ENCODE results near the gene CCNY.

The CCNY gene

DNA sequence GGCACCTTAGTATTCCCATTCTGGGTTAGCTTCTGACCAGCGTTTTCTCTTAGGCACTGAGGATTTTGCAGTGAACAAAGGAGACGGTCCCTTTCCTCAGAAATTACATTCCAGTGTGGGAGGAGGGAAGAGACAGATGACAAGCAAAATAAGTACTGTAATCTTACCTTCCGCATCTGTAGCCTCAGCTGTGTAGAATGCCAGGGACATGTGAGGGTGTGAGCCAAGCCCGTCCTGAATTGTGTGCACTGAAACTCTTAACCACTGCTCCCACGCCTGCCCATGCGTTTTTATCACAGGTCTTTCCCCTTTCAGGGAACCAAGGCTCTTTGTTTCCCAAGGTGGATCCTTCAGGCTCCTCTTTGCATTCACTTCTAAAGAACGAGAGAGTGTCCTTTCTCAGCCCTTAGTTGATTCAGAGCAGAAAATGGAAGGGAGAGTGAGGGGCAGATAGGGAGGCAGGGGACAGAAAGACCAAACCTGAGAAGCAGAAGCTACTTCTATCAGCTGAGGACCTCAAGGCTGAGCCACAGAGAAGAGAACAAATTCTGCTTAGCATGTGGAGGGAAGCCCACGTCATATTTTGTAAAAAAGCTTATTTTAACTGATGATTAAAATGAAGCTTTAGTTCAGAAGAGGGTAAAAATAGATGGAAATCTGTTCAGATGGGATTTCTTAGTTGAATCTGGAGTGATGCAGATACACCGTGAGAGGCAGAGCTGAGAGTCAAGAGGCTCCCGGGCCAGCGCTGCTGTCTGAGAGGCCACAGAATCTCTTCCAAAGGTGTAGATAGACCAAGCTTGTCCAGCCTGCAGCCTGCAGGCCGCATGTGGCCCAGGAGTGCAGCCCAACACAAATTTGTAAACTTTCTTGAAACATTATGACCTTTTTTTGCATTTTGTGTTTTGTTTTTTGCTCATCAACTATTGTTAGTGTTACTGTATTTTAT, 122.5 kb downstream of the CCNY start:
- DNase-seq: peak; percentile 5

DNA sequence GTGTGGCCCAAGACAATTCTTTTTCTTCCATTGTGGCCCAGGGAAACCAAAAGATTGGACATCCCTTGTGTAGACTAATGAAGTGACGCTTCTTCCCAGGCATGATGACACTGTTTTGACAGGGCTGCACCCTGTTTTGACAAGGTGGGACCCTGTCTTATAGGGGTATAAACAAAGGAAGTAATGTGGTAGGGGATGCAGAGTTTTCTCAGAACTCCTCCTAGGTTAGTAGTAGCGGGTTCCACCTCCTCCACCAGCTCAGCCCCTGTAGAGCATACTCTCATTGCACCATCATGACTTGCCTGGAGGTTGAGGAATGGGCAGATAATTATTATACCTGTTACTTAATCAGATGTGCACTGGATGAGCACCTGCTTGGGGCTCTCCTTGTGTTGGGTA, 123.1 kb downstream of the CCNY start:
- no peak for DNase-seq

- no peak for DNase-seq
Observed at GRCh38 chr10:35460852-35461460, 124.6 kb downstream of the CCNY start.

GRCh38 chr10:35462491-35462934, 126.2 kb downstream of the CCNY start:
- peak; percentile 76 for DNase-seq

GRCh38 chr10:35463105-35463867, 127.0 kb downstream of the CCNY start:
- no peak for DNase-seq

DNA sequence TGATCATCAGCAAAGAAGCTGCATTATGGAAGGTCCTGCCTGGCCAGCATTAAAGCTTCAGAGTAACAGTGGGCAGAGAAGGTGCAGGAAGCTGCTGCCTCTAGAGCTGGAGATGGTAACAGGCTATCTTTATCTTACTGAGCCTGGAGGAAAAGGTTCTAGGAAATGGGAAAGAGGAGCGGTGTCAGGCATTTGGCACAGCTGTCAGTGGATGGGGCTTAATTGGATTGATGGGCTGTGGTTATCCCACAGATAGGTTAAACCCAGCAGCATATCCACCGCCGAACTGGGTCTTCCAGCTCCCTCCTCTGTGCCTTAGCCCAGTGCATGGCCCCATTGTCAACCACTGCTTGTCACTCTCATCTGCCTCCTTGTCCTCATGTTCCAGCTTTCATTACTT, 127.6 kb downstream of the CCNY start:
- peak; percentile 44 for DNase-seq

DNA sequence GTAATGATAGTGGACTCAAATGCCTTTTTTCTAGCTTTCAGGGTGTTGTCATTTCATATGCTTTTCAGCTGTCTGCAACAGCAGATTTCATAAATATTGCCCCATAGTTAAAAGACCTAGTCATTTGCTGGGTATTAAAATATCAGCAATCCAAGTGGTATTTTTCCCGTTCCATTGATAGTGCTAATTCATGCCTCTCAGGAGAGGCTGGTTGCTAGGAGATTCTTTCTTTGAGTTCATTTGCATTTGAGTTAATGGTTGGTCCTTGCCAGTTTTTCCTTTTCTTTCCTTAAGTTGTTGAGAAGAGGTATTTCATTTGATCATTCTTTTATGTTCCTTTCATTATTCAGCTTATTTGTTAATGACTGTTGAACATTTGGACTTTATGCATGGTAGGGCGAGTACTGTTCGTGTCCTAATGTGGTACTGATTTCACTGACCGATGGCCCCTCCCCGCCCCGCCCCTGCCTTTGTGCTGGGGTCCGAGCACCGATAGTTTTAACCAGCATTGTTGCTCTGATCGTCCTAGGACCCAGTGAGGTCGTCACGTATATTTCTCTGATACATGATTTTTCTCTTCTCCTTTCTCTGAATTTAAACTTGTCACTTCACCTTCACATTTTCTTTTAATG, 128.6 kb downstream of the CCNY start:
- peak; percentile 15 for DNase-seq

DNA sequence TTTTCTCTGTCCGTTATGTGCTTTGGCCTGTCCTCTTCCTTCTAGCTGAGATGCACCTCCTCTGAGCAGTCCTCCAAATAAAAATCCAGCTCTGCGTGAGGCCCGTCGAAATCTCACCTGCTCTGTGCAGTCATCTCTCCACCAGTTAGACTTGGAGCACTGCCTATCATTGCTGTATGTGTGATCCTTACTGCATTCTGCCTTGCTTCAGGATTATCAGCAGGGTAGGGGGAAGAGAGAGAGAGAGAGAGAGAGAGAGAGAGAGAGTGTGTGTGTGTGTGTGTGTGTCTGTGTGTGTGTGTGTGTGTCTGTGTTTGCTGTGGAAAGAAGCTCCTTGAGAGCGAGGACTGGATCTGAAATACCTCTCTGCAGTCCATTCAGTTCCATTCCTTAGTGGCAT, 129.4 kb downstream of the CCNY start:
- DNase-seq: peak; percentile 30

GRCh38 chr10:35466170-35466569, 129.9 kb downstream of the CCNY start:
- no peak for DNase-seq

DNA sequence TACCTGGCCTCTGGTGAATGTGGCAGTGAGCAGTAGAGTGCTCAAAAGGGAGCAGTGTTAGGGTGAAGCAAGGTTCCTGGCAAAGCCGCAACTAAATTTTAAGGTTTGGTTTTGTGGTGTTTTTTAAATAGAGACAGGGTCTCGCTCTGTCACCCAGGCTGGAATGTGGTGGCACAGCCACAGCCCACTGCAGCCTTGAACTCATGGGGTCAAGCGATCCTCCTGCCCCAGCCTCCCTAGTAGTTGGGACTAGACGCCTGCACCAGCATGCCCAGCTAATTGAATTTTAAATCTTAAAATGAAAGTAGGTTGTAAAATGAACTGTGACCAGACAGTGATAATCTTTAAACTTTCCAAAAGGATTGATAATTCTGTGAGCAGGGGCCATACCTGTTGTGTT, 130.4 kb downstream of the CCNY start:
- no peak for DNase-seq

- no peak for DNase-seq
Observed at GRCh38 chr10:35467186-35467585, 130.9 kb downstream of the CCNY start.

- DNase-seq: peak; percentile 41
Observed at GRCh38 chr10:35470248-35470924, 134.1 kb downstream of the CCNY start.

DNA sequence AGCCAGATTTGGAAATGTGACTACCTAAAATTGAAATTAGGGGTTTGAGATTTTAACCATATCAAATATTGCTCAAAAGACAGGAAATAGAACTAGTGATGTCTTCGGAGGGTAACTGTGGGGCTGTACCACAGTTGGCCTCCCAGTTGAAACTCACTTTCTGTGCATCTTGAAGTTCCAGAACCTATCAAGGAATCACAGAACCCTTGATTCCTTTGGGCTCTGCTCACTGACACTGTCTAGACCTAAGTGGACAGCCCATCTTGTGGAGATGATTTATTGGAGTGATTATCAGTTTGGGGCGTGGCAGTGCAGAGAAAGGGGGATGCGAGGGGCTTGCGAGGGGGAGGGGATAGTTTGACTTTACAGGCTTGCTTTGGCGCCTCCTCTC, 134.6 kb downstream of the CCNY start:
- no peak for DNase-seq

GRCh38 chr10:35471435-35471834, 135.1 kb downstream of the CCNY start:
- DNase-seq: no peak

DNA sequence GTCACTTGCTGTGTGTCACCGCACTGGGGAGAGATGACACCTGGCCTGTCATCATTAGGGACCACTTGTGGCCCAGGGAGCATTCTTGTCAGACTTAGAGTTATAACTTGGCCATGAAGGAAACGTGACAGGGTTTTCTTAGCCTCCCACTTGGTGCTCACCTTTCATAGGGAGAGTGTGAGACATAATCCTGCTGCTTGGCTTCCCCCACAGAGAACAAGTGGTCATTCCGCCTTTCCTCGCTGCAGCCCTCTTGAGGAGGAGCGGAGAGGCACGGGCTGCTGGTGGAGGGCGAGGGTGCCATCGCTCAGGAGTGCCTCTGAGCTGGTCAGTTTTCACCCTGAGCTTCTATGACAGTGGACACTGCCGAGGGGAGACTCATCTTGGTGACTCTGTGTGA, 143.8 kb downstream of the CCNY start:
- no peak for DNase-seq

- DNase-seq: no peak
Observed at GRCh38 chr10:35481413-35481812, 145.1 kb downstream of the CCNY start.

- no peak for DNase-seq
Observed at GRCh38 chr10:35486297-35486990, 150.1 kb downstream of the CCNY start.

- DNase-seq: no peak
Observed at GRCh38 chr10:35487336-35488034, 151.2 kb downstream of the CCNY start.

DNA sequence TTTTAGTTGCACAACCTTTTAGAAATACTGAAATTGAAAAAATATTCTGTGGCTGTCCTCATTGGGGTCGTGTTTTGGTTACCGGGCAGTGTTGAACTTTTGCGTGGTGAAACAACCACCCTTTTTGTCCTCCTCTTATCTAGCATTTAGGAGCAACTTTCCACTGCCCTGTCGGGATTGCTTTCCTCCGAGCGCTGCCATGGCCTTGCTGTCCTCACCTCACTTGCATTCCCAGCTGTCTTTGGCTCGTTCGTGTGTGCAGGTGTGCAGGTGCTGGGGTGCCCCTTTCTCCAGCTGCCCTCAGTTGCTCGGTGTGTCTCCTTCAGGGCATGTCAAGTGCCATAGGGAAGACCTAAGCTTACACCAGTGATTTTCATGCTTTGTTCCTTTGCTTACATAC, 151.9 kb downstream of the CCNY start:
- DNase-seq: no peak

DNA sequence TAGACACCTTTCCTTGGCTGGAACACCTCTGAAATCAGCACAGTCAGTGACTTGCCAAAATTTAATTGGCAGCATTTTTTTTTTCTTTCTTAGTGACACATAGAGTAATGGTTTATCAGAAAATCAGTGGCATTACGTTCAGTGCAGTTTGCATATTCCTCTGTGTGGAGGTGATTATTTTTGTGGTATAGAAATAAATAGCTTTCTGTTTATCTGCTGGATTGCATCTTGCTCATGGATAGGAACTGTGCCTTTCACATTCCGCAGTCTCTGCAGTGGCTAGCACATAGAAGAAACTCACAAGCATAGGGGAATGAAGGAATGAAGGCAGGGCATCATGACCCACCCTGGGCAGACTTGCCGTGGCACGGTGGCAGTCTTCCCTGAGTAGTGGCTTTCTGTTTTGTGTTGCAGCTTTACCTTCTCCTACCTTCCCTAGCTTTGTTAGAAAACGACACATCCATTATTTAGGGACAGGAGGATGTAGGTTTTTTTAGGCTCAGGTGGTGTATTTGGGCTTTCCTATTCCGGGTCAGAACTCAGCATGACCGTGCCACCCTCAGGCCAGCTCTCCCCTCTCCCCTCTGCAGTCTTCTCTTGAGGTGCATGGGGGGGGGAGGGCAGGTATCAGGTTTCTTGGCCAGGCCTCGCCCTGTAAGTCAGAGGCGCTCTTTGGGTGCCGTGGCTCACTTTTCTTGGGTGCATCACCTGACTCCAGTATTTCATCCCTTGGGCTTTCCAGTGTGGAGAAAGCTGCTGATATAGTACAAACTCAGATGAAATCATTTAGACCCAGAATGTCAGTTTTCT, 156.3 kb downstream of the CCNY start:
- no peak for DNase-seq
